Measurements from ENCODE around the gene CFAP20DC.
"Not testable (repeated sequence)": the region's sequence is repeated elsewhere in the genome, so short reads cannot be mapped to it uniquely, and the experiment has no call there.

CFAP20DC gene

GRCh38 chr3:59016930-59017616 lies 32.8 kb downstream of the CFAP20DC start:
- no peak for DNase-seq

GRCh38 chr3:59013611-59014010 lies 36.2 kb downstream of the CFAP20DC start:
- no peak for DNase-seq

DNA sequence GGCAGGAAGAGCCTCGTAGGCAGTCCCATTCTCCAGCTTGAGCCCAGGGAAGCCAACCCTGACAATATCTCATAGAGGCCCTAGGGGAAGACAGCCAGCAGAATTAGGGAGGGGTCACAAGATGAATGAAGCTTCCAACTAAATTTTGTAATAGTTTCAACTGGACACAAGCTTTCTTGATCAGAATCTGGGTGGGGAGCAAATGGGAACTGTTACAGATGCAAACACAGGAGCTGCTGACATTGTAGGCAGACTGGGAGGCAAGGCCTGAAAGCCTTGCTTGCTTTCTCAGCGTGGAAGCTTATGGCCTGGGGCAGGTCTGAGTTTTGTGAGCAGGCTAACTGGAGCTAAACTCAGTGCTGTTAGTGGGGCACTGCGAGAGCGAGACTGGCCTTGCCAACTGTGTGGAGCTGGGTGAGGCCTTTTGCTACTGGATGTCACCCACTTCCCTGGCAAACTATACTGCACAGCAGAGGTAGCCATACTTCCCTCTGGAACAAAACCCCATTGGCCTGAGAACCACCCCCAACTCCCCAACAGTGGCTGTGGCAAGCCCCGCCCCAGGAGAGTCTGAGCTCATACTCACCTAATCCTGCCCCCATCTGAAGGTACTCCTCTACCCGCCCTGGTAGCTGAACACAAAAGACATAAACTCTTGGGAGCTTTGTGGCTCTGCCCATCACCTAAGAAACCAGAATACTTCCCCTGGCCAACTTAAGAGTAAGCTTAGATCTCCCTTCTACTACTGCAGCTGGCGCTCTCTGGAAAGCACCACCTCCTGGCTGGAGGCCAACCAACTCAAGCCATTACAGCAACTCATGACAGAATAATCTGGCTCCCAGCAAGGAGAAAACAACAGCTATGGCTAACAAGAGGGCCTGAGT lies 42.9 kb downstream of the CFAP20DC start:
- DNase-seq = no peak

GRCh38 chr3:59001675-59002074 lies 48.1 kb downstream of the CFAP20DC start:
- DNase-seq = no peak

- DNase-seq = no peak
Observed at GRCh38 chr3:58999774-59000160, 50.1 kb downstream of the CFAP20DC start.

DNA sequence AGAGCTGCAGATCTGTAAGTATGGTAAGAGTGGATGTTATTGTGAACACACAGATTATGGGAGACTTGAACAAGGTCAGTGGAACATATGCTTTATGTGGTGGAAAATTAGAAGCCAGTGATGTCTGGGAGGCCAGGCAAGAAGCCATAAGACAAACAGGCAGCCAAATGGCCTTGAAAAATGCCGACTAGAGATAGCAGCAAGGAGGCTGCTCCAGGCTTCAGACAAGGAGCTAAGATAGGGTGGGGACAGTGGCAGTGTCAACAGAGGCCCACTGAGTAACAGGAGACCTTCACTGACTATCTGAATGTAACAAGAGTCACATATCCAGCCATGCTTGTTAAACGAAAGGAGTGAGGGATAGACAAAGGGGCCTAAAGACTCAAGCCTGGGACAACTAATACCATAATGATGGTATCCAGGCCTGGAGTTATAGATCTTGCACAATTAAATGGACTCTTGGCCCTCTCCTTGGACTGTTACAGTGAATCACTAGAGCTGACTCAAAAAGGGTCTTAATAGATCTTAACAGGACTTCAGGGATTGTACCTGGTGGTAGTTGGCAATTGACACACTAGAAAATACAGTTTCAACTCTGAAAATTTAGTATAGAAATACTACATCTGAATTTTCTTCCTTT lies 50.6 kb downstream of the CFAP20DC start:
- no peak for DNase-seq

- no peak for DNase-seq
Observed at GRCh38 chr3:58998476-58999117, 51.2 kb downstream of the CFAP20DC start.

GRCh38 chr3:58996730-58997129 lies 53.1 kb downstream of the CFAP20DC start:
- no peak for DNase-seq

DNA sequence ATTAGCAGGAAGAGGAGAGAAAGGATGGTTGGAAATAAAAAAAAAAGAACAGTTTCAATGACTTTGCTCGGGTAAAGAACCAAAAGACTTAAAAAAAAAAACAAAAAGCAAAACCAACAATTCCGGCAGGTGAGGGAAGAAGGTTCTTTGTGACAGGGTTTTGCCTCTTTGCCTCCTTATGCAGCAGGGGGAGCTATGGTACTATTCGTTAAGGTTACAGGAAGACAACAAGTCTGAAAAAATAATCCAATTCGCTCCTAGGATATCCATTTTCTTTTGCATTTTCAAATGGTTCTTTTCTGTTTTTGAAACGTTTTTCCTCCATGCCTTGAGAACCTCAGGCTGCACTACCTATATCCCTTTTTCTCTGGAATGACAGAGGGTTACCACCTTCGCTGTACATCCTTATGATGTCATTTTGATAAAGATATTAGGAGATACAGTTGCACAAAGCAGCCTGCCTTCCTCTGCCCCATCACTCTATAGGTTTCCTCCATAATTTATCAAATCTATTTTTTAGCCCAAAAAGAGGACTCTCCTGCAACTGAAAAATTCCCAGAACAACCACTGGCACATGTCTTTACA lies 55.0 kb downstream of the CFAP20DC start:
- DNase-seq = peak in 4 of 6 experiments; percentile 4 to 59 (median 31)

DNA sequence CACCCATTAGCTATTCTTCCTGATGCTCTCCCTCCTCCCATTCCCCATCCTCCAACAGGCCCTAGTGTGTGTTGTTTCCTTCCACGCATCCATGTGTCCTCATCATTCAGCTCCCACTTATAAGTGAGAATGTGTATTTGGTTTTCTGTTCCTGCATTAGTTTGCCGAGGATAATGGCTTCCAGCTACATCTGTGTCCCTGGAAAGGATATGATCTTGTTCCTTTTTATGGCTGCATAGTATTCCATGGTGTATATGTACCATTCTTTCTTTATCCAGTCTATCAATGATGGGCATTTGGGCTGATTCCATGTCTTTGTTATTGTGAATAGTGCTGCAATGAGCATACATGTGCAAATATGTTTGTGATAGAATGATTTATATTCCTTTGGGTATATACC lies 56.3 kb downstream of the CFAP20DC start:
- DNase-seq = no peak

GRCh38 chr3:58991623-58992022 lies 58.2 kb downstream of the CFAP20DC start:
- no peak for DNase-seq

DNA sequence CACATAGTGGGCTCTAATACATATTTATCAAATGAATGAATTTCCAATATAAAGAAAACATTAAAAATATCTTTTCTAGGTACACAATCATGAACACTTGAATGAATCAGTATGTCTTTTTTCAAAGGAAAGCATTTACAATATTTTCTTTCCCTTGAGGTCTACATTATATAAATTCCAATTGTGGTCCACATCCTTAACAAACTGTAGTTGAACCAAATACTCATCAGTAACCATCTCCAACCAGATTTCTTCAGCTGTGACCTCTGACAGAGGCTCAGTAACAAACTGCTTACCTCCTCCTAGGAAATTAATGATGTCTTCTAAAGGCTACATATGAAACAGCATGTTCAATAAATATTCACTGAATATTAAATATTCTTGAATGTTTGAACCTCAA lies 58.8 kb downstream of the CFAP20DC start:
- DNase-seq = no peak

- DNase-seq = no peak
Observed at GRCh38 chr3:58989955-58990354, 59.9 kb downstream of the CFAP20DC start.

GRCh38 chr3:58989163-58989562 lies 60.7 kb downstream of the CFAP20DC start:
- DNase-seq = no peak

DNA sequence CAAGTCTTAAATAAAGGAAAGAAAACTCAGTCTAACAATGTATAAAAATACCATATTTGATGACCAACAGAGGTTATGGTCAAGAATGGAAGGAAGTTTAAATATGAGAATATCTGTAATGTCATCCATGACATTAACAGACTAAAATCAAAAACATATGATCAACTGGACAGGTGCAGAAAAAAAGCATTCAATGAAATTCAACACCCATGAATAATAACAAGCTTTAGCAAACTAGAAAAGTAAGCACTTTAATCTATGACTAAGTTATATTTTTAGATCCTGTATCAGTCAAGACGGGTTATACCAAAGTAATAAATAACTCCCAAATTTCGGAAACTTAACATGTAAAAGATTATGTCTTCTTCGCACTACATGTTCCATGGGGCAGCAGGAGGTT lies 61.8 kb downstream of the CFAP20DC start:
- no peak for DNase-seq

GRCh38 chr3:58986654-58987053 lies 63.2 kb downstream of the CFAP20DC start:
- DNase-seq = no peak

DNA sequence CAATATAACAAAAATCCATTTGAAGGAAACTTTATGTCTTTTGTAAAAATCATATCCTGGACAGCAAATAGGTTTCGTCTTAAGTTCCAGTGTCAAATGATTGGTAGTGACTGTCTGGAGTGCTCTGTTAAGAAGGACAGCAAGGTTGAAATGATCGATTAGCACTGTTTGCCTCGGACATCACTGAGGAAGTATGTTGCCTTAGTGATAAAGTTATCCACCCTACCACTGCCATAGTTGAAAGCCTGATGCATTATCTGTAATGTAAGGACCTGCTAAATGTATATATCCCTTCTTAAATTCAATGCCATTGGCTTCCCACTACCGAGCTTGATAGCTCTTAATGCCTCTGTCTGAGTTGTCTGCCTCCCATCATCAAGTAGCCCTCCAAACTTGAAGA lies 70.0 kb downstream of the CFAP20DC start:
- DNase-seq = no peak

- DNase-seq = no peak
Observed at GRCh38 chr3:58973796-58974195, 76.0 kb downstream of the CFAP20DC start.

GRCh38 chr3:58967866-58968265 lies 82.0 kb downstream of the CFAP20DC start:
- DNase-seq = not testable (repeated sequence)

- no peak for DNase-seq
Observed at GRCh38 chr3:58965865-58966264, 84.0 kb downstream of the CFAP20DC start.

GRCh38 chr3:58963928-58964503 lies 85.8 kb downstream of the CFAP20DC start:
- no peak for DNase-seq

DNA sequence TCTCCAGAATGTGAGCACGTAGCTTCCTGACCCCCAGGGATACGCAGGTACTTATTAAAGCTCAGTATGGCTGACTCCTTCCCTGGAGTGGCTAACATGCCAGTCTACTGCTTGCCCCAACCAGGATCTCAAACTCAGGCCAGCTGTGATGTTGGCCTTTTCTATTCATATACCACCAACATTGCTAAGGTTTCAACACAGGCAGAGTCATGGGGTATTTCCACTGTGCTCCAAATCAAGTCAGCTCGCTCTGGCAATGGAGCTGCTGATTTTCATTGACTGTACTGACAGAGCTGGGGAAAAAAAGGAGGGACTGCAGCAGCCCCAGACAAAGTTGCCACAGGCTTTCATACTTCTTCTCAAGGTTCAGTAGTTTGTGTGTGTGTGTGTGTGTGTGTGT lies 87.0 kb downstream of the CFAP20DC start:
- DNase-seq = no peak

Data from stimulated activated naive CD4-positive, alpha-beta T cell (primary cell).